Thyroid gland (tissue), 4 donors: ENCODE measurements around the gene FCN3.

Experiments used
- CTCF ChIP-seq, 6 experiments: fragments of 200-600 bp in 3 of 6; fragments of 450-650 bp in 3 of 6; sonication (generic) in 3 of 6; IDR thresholded peaks; one replicate each; pipeline ENCODE4 v1.5.1; 2016 to 2019; ENCODE audit warnings: antibody characterized with exemption in 6 of 6, mild to moderate bottlenecking in 2 of 6, inconsistent platforms in 1 of 6, moderate library complexity in 1 of 6
- POLR2A ChIP-seq, 2 donors: fragments of 450-650 bp; IDR thresholded peaks; one replicate each; pipeline ENCODE4 v1.6.1; 2017; ENCODE audit warnings: antibody characterized with exemption in 2 of 2, mild to moderate bottlenecking in 2 of 2, moderate library complexity in 1 of 2

- TF ChIP-seq CTCF (IDR thresholded peaks at IDR 0.05) (no peak), POLR2A (IDR thresholded peaks at IDR 0.05) (no peak)
Observed at GRCh38 chr1:27356277-27356618, 18.4 kb downstream of the FCN3 start.
